Neuron (in vitro differentiated cells): ENCODE results near the gene COPS7A.
"Not testable (repeated sequence)": the region's sequence is repeated elsewhere in the genome, so short reads cannot be mapped to it uniquely, and the experiment has no call there.

ENCODE experiments used
- H2AFZ ChIP-seq: one replicate; pipeline ENCODE4 v1.6.1; 2013; ENCODE audit warnings: low read depth, mild to moderate bottlenecking, inconsistent platforms, low read length, moderate library complexity
- H3K27me3 ChIP-seq: one replicate; pipeline ENCODE4 v1.6.1; 2013; ENCODE audit warnings: low read length; ENCODE audit not compliant: insufficient read depth
- H3K36me3 ChIP-seq: one replicate; pipeline ENCODE4 v1.6.1; 2013; ENCODE audit warnings: low read length; ENCODE audit not compliant: insufficient read depth
- H3K4me1 ChIP-seq: one replicate; pipeline ENCODE4 v1.6.1; 2013; ENCODE audit warnings: low read length; ENCODE audit not compliant: insufficient read depth
- H3K4me3 ChIP-seq: 2 replicates; pipeline ENCODE4 v1.5.1; 2013; ENCODE audit warnings: mild to moderate bottlenecking, low read length, moderate library complexity
- H3K9me3 ChIP-seq: one replicate; pipeline ENCODE4 v1.6.1; 2013; ENCODE audit warnings: low read length

COPS7A gene

GRCh38 chr12:6716874-6717437 lies 6.9 kb upstream of the COPS7A start:
- Histone ChIP-seq H3K36me3 (no peaks in the 10 kb centered on the region), H3K9me3 (no peaks in the 10 kb centered on the region), H2AFZ (no peak overlapping the region), H3K4me3 (no peak overlapping the region), H3K4me1 (no peaks in the 10 kb centered on the region), H3K27me3 (no peaks in the 10 kb centered on the region)

- no peak overlapping the region for H2AFZ ChIP-seq
- no peaks in the 10 kb centered on the region for H3K27me3 ChIP-seq
- H3K4me1 ChIP-seq, result peaks cover 9% of the 10 kb centered on the region
- H3K36me3 ChIP-seq, result peaks cover 9% of the 10 kb centered on the region
- H3K9me3 ChIP-seq, result no peaks in the 10 kb centered on the region
- H3K4me3 ChIP-seq, result peak overlapping the region; percentile 83
Observed at GRCh38 chr12:6722863-6723262, 983 bp upstream of the COPS7A start.

GRCh38 chr12:6724409-6724797 lies 557 bp downstream of the COPS7A start:
- peaks cover 23% of the 10 kb centered on the region for H3K36me3 ChIP-seq
- H2AFZ ChIP-seq, result peak overlapping the region; percentile 88
- peaks cover 9% of the 10 kb centered on the region for H3K4me1 ChIP-seq
- no peaks in the 10 kb centered on the region for H3K27me3 ChIP-seq
- H3K4me3 ChIP-seq, result peak overlapping the region; percentile 83
- no peaks in the 10 kb centered on the region for H3K9me3 ChIP-seq

GRCh38 chr12:6725350-6725749 lies 1.5 kb downstream of the COPS7A start:
- H3K9me3 ChIP-seq, result no peaks in the 10 kb centered on the region
- H3K27me3 ChIP-seq, result no peaks in the 10 kb centered on the region
- no peak overlapping the region for H2AFZ ChIP-seq
- H3K36me3 ChIP-seq, result peaks cover 33% of the 10 kb centered on the region
- peaks cover 9% of the 10 kb centered on the region for H3K4me1 ChIP-seq
- H3K4me3 ChIP-seq, result no peak overlapping the region

GRCh38 chr12:6729186-6729585 lies 5.3 kb downstream of the COPS7A start:
- H3K4me3 ChIP-seq, result no peak overlapping the region

GRCh38 chr12:6730169-6730568 lies 6.3 kb downstream of the COPS7A start:
- H3K27me3 ChIP-seq, result no peaks in the 10 kb centered on the region
- no peaks in the 10 kb centered on the region for H3K4me1 ChIP-seq
- no peak overlapping the region for H3K4me3 ChIP-seq
- H3K36me3 ChIP-seq, result peaks cover 45% of the 10 kb centered on the region
- no peaks in the 10 kb centered on the region for H3K9me3 ChIP-seq
- no peak overlapping the region for H2AFZ ChIP-seq

More at GRCh38 chr12:6729186-6729585, 5.3 kb downstream of the COPS7A start:
- Histone ChIP-seq H3K9me3 (no peaks in the 10 kb centered on the region), H3K27me3 (no peaks in the 10 kb centered on the region), H2AFZ (no peak overlapping the region), H3K36me3 (peaks cover 45% of the 10 kb centered on the region), H3K4me1 (peaks cover 7% of the 10 kb centered on the region)

- peaks cover 18% of the 10 kb centered on the region for H3K36me3 ChIP-seq
- H3K4me3 ChIP-seq, result no peak overlapping the region
- H3K4me1 ChIP-seq, result no peaks in the 10 kb centered on the region
- H3K27me3 ChIP-seq, result no peaks in the 10 kb centered on the region
- H2AFZ ChIP-seq, result no peak overlapping the region
- H3K9me3 ChIP-seq, result no peaks in the 10 kb centered on the region
Observed at GRCh38 chr12:6734506-6735387, 10.9 kb downstream of the COPS7A start.

- Histone ChIP-seq H3K4me3 (no peak overlapping the region), H2AFZ (no peak overlapping the region), H3K27me3 (no peaks in the 10 kb centered on the region), H3K4me1 (no peaks in the 10 kb centered on the region), H3K36me3 (peaks cover 10% of the 10 kb centered on the region), H3K9me3 (no peaks in the 10 kb centered on the region)
Observed at GRCh38 chr12:6735448-6736191, 11.8 kb downstream of the COPS7A start.

- no peaks in the 10 kb centered on the region for H3K9me3 ChIP-seq
- H3K36me3 ChIP-seq, result no peaks in the 10 kb centered on the region
- no peak overlapping the region for H3K4me3 ChIP-seq
Observed at GRCh38 chr12:6736754-6737153, 12.9 kb downstream of the COPS7A start.

GRCh38 chr12:6742080-6742479 lies 18.2 kb downstream of the COPS7A start:
- not testable (repeated sequence) for H3K4me3 ChIP-seq, H3K4me1 ChIP-seq, H2AFZ ChIP-seq, H3K9me3 ChIP-seq, H3K27me3 ChIP-seq, H3K36me3 ChIP-seq

More at GRCh38 chr12:6736754-6737153, 12.9 kb downstream of the COPS7A start:
- H3K27me3 ChIP-seq, result no peaks in the 10 kb centered on the region
- no peaks in the 10 kb centered on the region for H3K4me1 ChIP-seq
- no peak overlapping the region for H2AFZ ChIP-seq

- Histone ChIP-seq H3K27me3 (no peaks in the 10 kb centered on the region), H3K9me3 (no peaks in the 10 kb centered on the region), H3K36me3 (peaks cover 15% of the 10 kb centered on the region), H3K4me1 (no peaks in the 10 kb centered on the region), H3K4me3 (no peak overlapping the region), H2AFZ (no peak overlapping the region)
Observed at GRCh38 chr12:6742834-6743233, 19.0 kb downstream of the COPS7A start.

- H3K9me3 ChIP-seq, H3K27me3 ChIP-seq, H3K4me1 ChIP-seq, H2AFZ ChIP-seq, H3K4me3 ChIP-seq: not testable (repeated sequence)
- peaks cover 20% of the 10 kb centered on the region for H3K36me3 ChIP-seq
Observed at GRCh38 chr12:6743300-6743699, 19.5 kb downstream of the COPS7A start.
